Activated effector memory CD4-positive, alpha-beta T cell treated with anti-CD3 and anti-CD28 coated beads, Interleukin-2, amount 50 U/mL, for 16 hours (primary cell): ENCODE measurements around the gene MINDY4B.

Source experiments
- DNase-seq: peaks from one replicate; pipeline ENCODE4 v3.0.0-alpha.2; 2020

MINDY4B gene

DNA sequence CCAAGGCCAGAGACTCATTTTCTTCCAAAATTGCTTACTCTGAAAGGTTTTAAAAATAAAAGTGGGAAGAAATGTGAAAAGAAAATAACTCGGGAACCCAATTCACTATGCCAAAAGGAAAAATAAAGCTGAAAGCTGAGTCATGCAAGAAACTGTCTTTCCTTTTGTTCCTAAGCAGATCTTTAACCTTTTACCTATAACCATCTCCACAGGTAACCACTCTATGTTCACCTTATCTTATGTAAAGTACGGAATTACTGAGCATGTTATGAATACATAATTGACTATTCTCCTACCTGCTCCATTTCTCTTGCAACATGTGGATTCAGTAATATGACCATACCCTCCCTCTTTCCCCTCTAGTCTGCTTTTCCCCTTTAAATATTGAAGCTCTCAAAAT, 62.0 kb downstream of the MINDY4B start:
- no peak for DNase-seq

DNA sequence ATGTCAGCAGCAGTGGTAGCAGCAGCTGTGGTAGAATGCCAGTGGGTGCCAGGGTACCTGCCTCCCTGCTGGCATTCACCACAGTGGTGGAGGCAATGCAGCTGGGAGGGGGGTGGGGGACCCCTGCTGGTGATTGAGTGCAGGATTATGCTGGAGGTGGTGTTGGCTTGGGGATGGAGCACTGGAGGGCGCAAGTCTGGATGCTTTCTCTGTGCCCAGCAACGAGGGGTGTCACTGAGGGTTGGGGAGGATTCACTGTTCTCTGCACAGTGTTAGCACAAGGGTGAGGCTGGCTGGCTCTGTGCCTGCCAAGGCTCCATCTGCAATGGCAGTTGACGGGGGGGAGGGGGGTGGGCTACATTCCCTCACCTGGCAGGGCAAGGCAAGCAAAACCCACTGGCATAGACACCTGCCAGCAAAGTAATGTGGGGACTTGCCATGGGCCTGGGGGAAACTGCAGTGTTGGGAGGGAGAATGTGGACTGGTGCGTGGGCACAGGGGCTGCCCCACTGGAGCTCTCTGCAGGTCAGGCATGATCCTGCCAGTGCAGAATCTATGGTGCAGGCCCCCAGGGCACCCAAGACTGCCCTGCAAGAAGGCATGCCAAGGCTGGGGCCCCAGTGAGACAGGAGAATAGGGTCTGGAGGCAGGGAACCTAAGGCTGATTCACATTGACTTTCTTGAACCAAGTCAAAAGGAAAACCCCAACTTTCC, 64.3 kb downstream of the MINDY4B start:
- no peak for DNase-seq

DNA sequence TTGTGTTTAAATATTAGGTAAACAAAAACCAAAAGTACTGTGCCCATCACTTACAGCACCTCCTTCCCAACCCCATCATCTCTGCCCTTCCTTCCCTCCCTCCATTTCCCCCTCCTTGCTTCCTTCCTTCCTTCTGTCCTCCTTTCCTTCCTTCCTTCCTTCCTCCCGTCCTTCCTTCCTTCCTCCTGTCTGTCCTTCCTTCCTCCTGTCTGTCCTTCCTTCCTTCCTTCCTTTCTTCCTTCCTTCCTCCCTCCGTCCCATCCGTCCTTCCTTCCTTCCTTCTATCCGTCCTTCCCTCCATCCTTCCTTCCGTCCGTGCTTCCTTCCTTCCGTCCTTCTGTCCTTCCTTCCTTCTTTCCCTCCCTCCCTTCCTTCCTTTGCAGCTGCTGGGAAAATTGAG, 74.5 kb downstream of the MINDY4B start:
- no peak for DNase-seq

DNA sequence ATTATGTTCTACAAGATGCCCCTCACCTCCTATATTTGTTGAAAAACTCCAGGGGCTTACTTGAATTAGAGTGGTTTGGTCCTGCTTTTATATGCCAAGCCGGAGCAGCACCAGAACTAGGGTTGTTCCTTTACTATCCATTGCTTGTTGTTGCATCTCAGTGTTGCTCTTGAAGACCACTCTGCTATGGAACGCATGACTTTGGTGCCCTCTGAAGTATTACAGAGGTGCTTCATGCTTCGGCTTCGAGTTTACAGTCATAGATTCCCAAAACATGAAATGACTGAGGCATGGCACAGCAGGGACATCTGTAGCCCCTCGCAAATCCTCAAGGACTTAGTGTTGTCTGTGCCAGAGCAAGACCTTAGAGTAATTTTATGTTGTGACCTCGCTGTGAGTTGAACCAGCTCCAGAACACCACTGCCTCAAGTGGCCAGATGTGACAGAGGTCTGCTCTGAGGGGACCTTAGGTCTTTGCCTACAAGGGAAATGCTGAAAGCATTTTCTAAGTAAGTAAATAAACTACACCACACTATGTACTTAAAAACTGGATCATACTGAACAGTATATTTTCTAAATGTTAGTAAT, 75.1 kb downstream of the MINDY4B start:
- no peak for DNase-seq

DNA sequence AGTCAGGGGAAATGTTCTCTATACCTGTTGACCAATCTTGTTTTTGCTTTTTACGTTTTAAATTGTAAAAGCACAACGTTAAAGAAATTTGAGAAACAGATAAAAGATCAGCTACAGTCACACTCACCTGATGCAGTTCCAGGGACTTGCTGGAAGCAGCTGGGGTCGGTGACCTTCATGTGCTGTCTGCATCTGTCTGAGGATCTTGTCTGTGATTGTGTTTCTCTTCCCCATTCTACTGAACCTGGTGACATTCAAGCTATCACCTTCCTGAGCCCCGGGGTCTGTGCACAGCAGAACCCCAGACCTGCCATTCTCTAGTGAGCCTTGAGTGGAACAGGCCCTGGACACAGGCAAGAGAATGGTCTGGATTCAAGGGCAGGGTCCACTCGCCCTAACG, 75.8 kb downstream of the MINDY4B start:
- no peak for DNase-seq

DNA sequence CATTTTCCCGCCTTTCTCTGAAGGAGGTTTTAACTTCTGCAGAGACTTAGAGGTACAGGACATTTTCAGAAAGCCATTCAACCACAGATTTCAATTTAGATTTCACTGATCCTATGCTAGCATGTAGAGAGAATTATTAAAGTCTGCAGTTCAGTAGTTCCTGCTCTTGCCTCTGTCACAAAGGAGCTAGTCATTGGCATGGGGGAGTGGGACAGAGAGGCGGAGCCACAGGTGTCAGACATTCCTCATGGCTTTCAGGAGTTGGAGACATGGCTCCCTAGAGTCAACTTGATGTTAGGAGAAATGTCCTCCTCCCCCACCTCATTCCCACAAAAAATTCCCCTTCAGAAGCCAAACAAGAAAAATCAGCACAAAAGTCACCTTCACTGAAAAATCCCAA, 76.2 kb downstream of the MINDY4B start:
- DNase-seq: no peak

DNA sequence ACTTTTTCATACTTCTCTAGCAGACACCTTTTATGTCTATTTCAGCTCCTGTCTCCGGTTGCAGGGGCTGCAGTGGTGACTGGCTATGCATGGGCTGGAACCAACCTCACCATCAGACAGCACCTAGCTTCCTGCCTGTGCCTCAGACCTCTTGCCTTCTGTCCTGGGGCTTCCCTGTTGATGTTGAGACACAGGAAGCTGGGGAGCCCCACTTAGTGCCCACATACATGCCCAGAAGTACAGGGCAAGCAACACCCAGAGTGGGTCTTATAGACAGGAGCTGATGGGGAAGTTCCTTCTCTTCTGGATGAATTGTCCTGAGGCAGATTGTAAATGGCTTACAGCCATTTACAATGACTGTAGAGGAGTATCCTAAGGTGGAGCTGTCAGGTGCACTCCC, 77.0 kb downstream of the MINDY4B start:
- no peak for DNase-seq

DNA sequence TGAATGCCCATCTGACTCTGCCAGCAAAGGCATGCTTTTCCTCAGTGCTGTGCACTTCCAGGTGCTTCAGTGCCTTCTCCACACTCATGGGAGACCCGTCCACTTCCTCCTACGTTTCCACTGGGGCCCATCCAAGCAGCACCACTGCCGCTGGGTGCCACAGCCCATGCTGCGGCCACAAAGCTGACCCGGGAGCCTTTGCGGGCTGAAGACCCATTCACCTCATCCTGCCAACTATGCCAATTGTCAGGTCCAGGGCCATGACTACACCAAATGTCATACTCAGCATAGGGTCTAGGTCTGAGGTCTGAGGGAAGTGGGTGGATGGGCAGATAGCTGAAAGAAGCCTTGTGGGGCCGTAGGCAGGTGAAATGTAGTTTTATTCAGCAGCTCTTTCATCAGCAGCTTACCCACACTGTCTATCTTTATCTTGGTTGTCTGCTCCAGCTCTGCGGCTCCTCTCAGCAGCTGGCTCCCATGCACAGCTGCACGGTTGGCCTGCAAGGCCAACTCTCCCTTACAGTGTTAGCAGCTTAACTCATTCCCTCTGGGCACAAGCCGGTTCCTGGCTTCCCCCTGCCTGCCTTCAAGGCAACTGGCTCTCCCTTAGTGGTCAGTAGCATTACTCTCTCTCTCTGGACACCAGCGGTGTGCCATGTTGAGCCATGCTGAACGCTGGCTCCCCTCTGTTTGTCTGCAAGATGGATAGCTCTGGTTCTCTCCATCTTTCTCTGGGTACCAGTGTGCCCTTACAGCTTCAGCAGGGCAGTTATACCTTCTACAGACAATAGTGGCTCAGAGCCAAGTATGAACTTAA, 78.6 kb downstream of the MINDY4B start:
- no peak for DNase-seq

DNA sequence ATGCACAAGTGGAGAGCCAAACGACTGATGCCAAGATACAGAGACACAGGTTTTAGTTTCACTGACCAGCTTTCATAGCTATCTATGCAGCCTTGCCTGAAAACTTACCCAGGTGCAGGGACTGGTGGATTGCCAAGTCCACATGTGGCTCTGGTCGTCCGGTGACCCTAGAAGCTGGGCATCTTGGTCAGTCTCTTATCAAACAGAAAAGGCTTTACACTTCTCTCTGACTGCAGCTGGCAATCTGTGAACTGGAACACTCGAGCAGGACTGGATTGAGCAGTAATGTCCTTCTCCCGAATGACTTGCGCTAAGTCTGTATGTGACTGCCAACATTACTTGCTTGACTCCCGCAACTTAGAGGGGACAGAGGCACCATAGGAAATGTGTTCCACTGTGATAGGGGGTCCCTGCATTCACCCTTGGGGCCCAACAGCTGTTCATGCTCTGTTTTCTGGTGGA, 79.3 kb downstream of the MINDY4B start:
- DNase-seq: no peak

DNA sequence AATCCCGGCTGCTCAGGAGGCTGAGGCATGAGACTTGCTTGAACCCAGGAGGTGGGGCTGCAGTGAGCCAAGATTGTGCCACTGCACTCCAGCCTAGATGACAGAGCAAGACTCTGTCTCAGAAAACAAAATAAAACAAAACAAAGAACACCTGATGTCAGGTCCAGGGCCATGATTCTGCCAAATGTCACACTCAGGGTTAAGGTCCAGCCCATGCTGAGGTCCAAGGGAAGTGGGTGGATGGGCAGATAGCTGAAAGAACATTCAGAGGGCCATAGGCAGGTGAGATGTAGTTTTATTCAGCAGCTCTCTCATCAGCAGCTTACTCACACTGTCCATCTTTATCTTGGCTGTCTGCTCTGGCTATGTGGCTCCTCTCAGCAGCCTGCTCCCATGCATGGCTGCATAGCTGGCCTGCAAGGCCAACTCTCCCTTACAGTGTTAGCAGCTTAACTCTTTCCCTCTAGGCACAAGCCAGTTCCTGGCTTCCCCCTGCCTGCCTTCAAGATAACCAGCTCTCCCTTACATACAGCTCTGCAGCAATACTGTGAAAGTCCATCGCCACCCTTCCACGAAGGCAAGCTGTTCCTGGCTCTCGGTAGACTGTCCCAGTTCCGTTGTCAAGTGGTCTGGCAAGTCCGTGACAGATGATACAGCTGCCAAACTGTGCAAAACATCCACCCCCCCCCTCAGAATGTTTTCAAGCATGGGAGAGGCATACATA, 79.9 kb downstream of the MINDY4B start:
- DNase-seq: no peak

DNA sequence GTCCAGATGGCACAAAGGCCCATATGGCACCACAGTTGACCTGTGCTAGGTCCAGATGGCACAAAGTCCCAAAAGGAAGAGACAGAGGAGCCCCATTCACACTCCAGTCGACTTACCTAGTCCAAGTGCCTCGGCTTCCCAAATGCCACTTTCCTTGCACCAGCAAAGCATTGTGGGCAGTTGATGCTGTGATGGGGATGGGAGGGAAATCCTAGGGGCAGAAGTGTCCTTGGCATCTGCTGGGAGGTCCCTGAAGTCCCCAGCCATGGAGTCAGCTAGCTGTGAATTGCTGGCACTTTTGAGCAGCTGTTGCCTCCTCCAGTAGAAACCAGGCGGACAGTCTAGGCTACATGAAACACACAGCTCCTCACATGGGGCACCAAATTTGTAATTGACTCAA, 82.0 kb downstream of the MINDY4B start:
- no peak for DNase-seq

DNA sequence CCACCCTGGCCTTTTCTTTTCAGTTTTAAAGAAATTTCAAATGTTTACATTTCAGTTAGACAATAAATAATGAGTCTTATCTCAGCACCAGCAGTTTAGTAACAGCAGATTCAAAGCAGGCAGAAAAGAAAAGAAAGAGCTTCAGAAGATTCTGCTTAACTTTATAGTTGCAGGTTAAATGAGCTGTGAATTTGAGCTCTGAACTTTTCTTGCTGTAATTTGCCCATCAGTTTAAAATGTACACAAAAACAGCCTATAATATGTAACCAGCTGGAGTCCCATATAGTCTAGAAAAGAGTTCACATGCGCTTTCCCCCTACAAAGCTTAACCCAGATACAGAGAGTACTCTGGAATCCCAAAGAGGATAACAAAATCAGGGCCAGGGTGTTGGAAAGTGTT, 82.6 kb downstream of the MINDY4B start:
- DNase-seq: no peak
